HepG2 (cell line): ENCODE data around the gene MCRIP2. TPM values are rescaled to one million over a fixed set of nuclear protein-coding genes. Genes with fewer than 3 reads are reported as not detected.

ENCODE experiments used
- ATAC-seq: fragments of 200-7000 bp; cut with Tn5 transposase; 3 replicates; pipeline ENCODE4 v1.9.1; 2020; ENCODE audit warnings: mild to moderate bottlenecking, moderate library complexity
- Bru-seq: library from RNA; stranded (reverse); fragments of 400-500 nt; gene quantifications from one replicate; lab custom pipeline; 2021; lab: Mats Ljungman, UMichigan
- BruChase-seq, 2 experiments: library from RNA; stranded (reverse); fragments of 400-500 nt; gene quantifications; one replicate each; lab custom pipeline; 2021; lab: Mats Ljungman, UMichigan
- BruUV-seq: library from RNA; stranded (reverse); fragments of 400-500 nt; replicated peaks from 2 replicates; lab custom pipeline; 2021; lab: Mats Ljungman, UMichigan
- CTCF ChIA-PET: fragments of 300-600 bp; formaldehyde crosslinking; extraction: SDS; loops from one replicate; lab custom pipeline; 2021; ENCODE audit warnings: low total read pairs, inconsistent platforms, low intra/inter-chr PET ratio; lab: Yijun Ruan, JAX
- POLR2A ChIA-PET: fragments of 350-600 bp; sonication (Branson Sonifier 250); formaldehyde crosslinking; loops from one replicate; lab custom pipeline; 2020; ENCODE audit warnings: antibody characterized with exemption, inconsistent platforms; lab: Yijun Ruan, JAX
- DNase-seq: peaks from one replicate; pipeline ENCODE4 v3.0.0-alpha.2; 2015; ENCODE audit warnings: low spot score
- FAIRE-seq: peaks from 3 replicates; lab custom pipeline; 2011; peaks lifted over from hg19 to GRCh38; lab: Jason Lieb, UNC
- H2AFZ ChIP-seq: one replicate; pipeline ENCODE4 v1.6.1; 2011; ENCODE audit warnings: low read length, inconsistent platforms
- H3K27ac ChIP-seq: fragments of 300-600 bp; 3 replicates; pipeline ENCODE4 v1.8.0; 2011; ENCODE audit warnings: mixed run types, mild to moderate bottlenecking, mixed read lengths, low read length, inconsistent platforms; ENCODE audit not compliant: insufficient read depth; ENCODE audit errors: extremely low read length
- H3K27me3 ChIP-seq, 2 experiments: fragments of 200-600 bp in 1 of 2; 2 replicates in 1 of 2; 3 replicates in 1 of 2; pipeline versions ENCODE4 v1.6.0 to v1.8.0; 2011; ENCODE audit warnings: low read length in 2 of 2, mild to moderate bottlenecking in 2 of 2, moderate library complexity in 2 of 2, inconsistent platforms in 1 of 2; ENCODE audit not compliant: insufficient read depth in 2 of 2, control insufficient read depth in 1 of 2
- H3K36me3 ChIP-seq, 2 experiments: fragments of 200-600 bp in 1 of 2; replicated peaks in 1 of 2; 2 replicates in 1 of 2; 3 replicates in 1 of 2; pipeline versions ENCODE4 v1.5.1 to v1.8.0; 2011; ENCODE audit warnings: low read length in 2 of 2, inconsistent platforms in 1 of 2; ENCODE audit not compliant: insufficient read depth in 2 of 2, control insufficient read depth in 1 of 2
- H3K4me1 ChIP-seq: 2 replicates; pipeline ENCODE4 v1.5.1; 2012; ENCODE audit warnings: low read length, inconsistent platforms; ENCODE audit not compliant: insufficient read depth
- H3K4me2 ChIP-seq: 2 replicates; pipeline ENCODE4 v1.6.0; 2011; ENCODE audit warnings: low read depth, low read length, inconsistent platforms
- H3K4me3 ChIP-seq, 3 experiments: fragments of 200-600 bp in 1 of 3; sonication (generic), shearing (Covaris generic) in 1 of 3; replicated peaks in 1 of 3; 2 replicates each; pipeline ENCODE4 v1.5.1; 2011 to 2016; ENCODE audit warnings: low read length in 3 of 3, inconsistent platforms in 2 of 3, low read depth in 2 of 3, mild to moderate bottlenecking in 2 of 3, control low read depth in 1 of 3, mixed read lengths in 1 of 3; ENCODE audit not compliant: insufficient read depth in 1 of 3
- H3K79me2 ChIP-seq: one replicate; pipeline ENCODE4 v1.6.1; 2011; ENCODE audit warnings: low read length, inconsistent platforms; ENCODE audit not compliant: insufficient read depth
- H3K9ac ChIP-seq: 2 replicates; pipeline ENCODE4 v1.6.0; 2011; ENCODE audit warnings: mild to moderate bottlenecking, low read depth, low read length, inconsistent platforms; ENCODE audit not compliant: insufficient read depth
- H3K9me3 ChIP-seq: 2 replicates; pipeline ENCODE4 v1.5.1; 2012; ENCODE audit warnings: mild to moderate bottlenecking, low read length
- H4K20me1 ChIP-seq: 2 replicates; pipeline ENCODE4 v1.6.0; 2011; ENCODE audit warnings: inconsistent platforms, mild to moderate bottlenecking, low read length, moderate library complexity; ENCODE audit not compliant: insufficient read depth
- BCL6 ChIP-seq: IDR thresholded peaks from 2 replicates; pipeline ENCODE4 v1.6.1; 2016; ENCODE audit warnings: missing genetic modification reagents, missing compliant biosample characterization
- BRF2 ChIP-seq: sonication (generic); formaldehyde crosslinking; IDR thresholded peaks from 2 replicates; pipeline ENCODE4 v1.8.1; 2022; ENCODE audit warnings: mild to moderate bottlenecking, missing genetic modification reagents
- CCDC6 ChIP-seq: sonication (generic); formaldehyde crosslinking; IDR thresholded peaks from 2 replicates; pipeline ENCODE4 v1.8.1; 2022; ENCODE audit warnings: mild to moderate bottlenecking, missing genetic modification reagents, moderate library complexity
- ELF1 ChIP-seq: sonication (generic); formaldehyde crosslinking; IDR thresholded peaks from 2 replicates; pipeline ENCODE4 v1.4.0; 2020; ENCODE audit warnings: missing genetic modification reagents
- PHF8 ChIP-seq: sonication (generic); formaldehyde crosslinking; IDR thresholded peaks from 2 replicates; pipeline ENCODE4 v1.5.0; 2020; ENCODE audit warnings: missing genetic modification reagents
- PPARG ChIP-seq: conservative IDR thresholded peaks from 2 replicates; pipeline ENCODE4 v1.6.1; 2016; ENCODE audit warnings: missing biosample characterization, missing genetic modification reagents
- SOX13 ChIP-seq, 3 experiments: fragments of 450-650 bp in 1 of 3; sonication (generic) in 1 of 3; formaldehyde crosslinking in 1 of 3; IDR thresholded peaks in 2 of 3; conservative IDR thresholded peaks in 1 of 3; 2 replicates each; pipeline versions ENCODE4 v1.5.0 to v1.6.1; 2016 to 2020; ENCODE audit warnings: antibody characterized with exemption in 1 of 3, mild to moderate bottlenecking in 1 of 3, missing compliant biosample characterization in 1 of 3, missing genetic modification reagents in 1 of 3, moderate library complexity in 1 of 3
- ZHX1 ChIP-seq: sonication (generic); formaldehyde crosslinking; IDR thresholded peaks from 2 replicates; pipeline ENCODE4 v1.8.1; 2022; ENCODE audit warnings: low read depth, mild to moderate bottlenecking, missing genetic modification reagents
- ZNF333 ChIP-seq: sonication (generic); formaldehyde crosslinking; IDR thresholded peaks from 2 replicates; pipeline ENCODE4 v1.4.0; 2020; ENCODE audit warnings: mild to moderate bottlenecking, missing genetic modification reagents, borderline replicate concordance
- ZNF607 ChIP-seq: sonication (generic); formaldehyde crosslinking; IDR thresholded peaks from 2 replicates; pipeline ENCODE4 v1.5.1; 2020; ENCODE audit warnings: missing genetic modification reagents, mild to moderate bottlenecking, borderline replicate concordance
- WGBS: methylation state at CpG from one replicate; pipeline ENCODE4 v1.1.6; 2017; ENCODE audit warnings: low lambda C conversion rate; 5-methylcytosine and 5-hydroxymethylcytosine counted together
- in situ Hi-C: cut with HindIII; loops from 2 replicates; pipeline ENCODE4 v1.10.0; 2017; ENCODE audit warnings: low pct_unique_long_range_greater_than_20kb; ENCODE audit not compliant: extremely low pct_ligation_motif_present
- intact Hi-C: fragments of 100-400 bp; cut with micrococcal nuclease; formaldehyde crosslinking; loops from one replicate; pipeline ENCODE4 v1.10.0; 2022; ENCODE audit not compliant: unreplicated experiment
- long read RNA-seq, 2 experiments: library from RNA in 1 of 2; library from polyadenylated mRNA in 1 of 2; stranded (forward) in 1 of 2; unstranded in 1 of 2; transcript quantifications; one replicate each; pipeline ENCODE4 v2.0.0, GENCODE V29; 2019 to 2022
- polyA minus RNA-seq, 3 experiments: library from RNA; depleted of rRNA, polyadenylated mRNA; stranded (reverse); fragments of >200 nt; gene quantifications; 2 replicates each; pipeline ENCODE4 v1.2.3, GENCODE V29; 2011; ENCODE audit warnings: low replicate concordance in 1 of 3
- polyA plus RNA-seq, 8 experiments: library from polyadenylated mRNA; depleted of rRNA in 3 of 8; stranded (reverse) in 7 of 8; unstranded in 1 of 8; fragments of >200 nt; fragmentation: Illumina TruSeq in 4 of 8; extraction: Trizol in 4 of 8; gene quantifications; 2 replicates each; pipeline versions ENCODE4 v1.2.1 to v1.2.3, GENCODE V29; 2011 to 2016; ENCODE audit warnings: low read depth in 4 of 8, missing spikeins in 1 of 8, mixed read lengths in 1 of 8; ENCODE audit not compliant: insufficient read depth in 1 of 8
- total RNA-seq, 5 experiments: library from RNA; depleted of rRNA; stranded (reverse); fragments of >200 nt; fragmentation: Illumina TruSeq; extraction: Trizol; gene quantifications; 2 replicates each; pipeline ENCODE4 v1.2.3, GENCODE V29; 2016; ENCODE audit warnings: low read depth in 1 of 5

Gene MCRIP2
- total RNA-seq (2016; rRNA removed; fragmentation: Illumina TruSeq; extraction: Trizol) (54.6 and 76.7 TPM in 2 replicates), polyA plus RNA-seq (2011; rRNA removed) (39.6 and 50.7 TPM in 2 replicates), polyA minus RNA-seq (2011; rRNA and poly(A)+ RNA removed; ENCODE audit: low replicate concordance) (21.1 and 22.3 TPM in 2 replicates), Bru-seq, nascent RNA (percentile 82 among the genes with signal in this experiment), BruChase-seq, experiment 1, labeled RNA remaining after a 6-hour chase (percentile 87 among the genes with signal in this experiment), BruChase-seq, experiment 2, labeled RNA remaining after a 2-hour chase (percentile 90 among the genes with signal in this experiment)
- total RNA-seq (2016; cell fraction: cytosol; rRNA removed; fragmentation: Illumina TruSeq; extraction: Trizol; ENCODE audit: low read depth), result 213 and 245 TPM in 2 replicates
- total RNA-seq (2016; cell fraction: insoluble cytoplasmic fraction; rRNA removed; fragmentation: Illumina TruSeq; extraction: Trizol), result 53.9 and 78.9 TPM in 2 replicates
- total RNA-seq (2016; cell fraction: membrane; rRNA removed; fragmentation: Illumina TruSeq; extraction: Trizol), result 142 and 185 TPM in 2 replicates
- 43.6 and 55.4 TPM in 2 replicates for total RNA-seq (2016; cell fraction: nucleus; rRNA removed; fragmentation: Illumina TruSeq; extraction: Trizol)
- polyA plus RNA-seq (2011; cell fraction: cytosol; rRNA removed), result 28.2 and 61.1 TPM in 2 replicates
- polyA plus RNA-seq (2011; cell fraction: nucleus; rRNA removed), result 96.2 and 105 TPM in 2 replicates
- polyA plus RNA-seq (2012), result 16.1 and 33.3 TPM in 2 replicates
- polyA plus RNA-seq (2016; cell fraction: cytosol; fragmentation: Illumina TruSeq; extraction: Trizol; ENCODE audit: low read depth), result 190 and 204 TPM in 2 replicates
- 37.1 and 43.7 TPM in 2 replicates for polyA plus RNA-seq (2016; cell fraction: insoluble cytoplasmic fraction; fragmentation: Illumina TruSeq; extraction: Trizol; ENCODE audit: low read depth)
- 110 and 119 TPM in 2 replicates for polyA plus RNA-seq (2016; cell fraction: membrane; fragmentation: Illumina TruSeq; extraction: Trizol; ENCODE audit: low read depth)
- 85.1 and 93.5 TPM in 2 replicates for polyA plus RNA-seq (2016; cell fraction: nucleus; fragmentation: Illumina TruSeq; extraction: Trizol; ENCODE audit: insufficient read depth, low read depth)
- 13.8 and 16.0 TPM in 2 replicates for polyA minus RNA-seq (2011; cell fraction: cytosol; rRNA and poly(A)+ RNA removed)
- 14.9 and 18.2 TPM in 2 replicates for polyA minus RNA-seq (2011; cell fraction: nucleus; rRNA and poly(A)+ RNA removed)
- long read RNA-seq, experiment 1, transcript MCRIP2-201 (5 exons, 946 nt), result major isoform, 55 of 78 reads
- long read RNA-seq, experiment 1, partial matches to known transcripts, result 2 of 78 reads
- long read RNA-seq, experiment 1, other reads (novel, unspliced or antisense), result 12 of 78 reads
- long read RNA-seq, experiment 2, transcript MCRIP2-203 (6 exons, 1,050 nt), result minor isoform, 13 of 181 reads
- long read RNA-seq, experiment 2, transcript MCRIP2-201 (5 exons, 946 nt), result major isoform, 108 of 181 reads
- long read RNA-seq, experiment 2, transcript MCRIP2-204 (1 exons, 1,728 nt), result minor isoform, 5 of 181 reads
- long read RNA-seq, experiment 2, partial matches to known transcripts, result 24 of 181 reads
- long read RNA-seq, experiment 2, other reads (novel, unspliced or antisense), result 24 of 181 reads

- H2AFZ ChIP-seq, result no peak within 1 kb of the TSS
- peak within 1 kb of the TSS; percentile 98 for H3K4me2 ChIP-seq
- ChIA-PET POLR2A (interaction anchor here (0.6 to 1.0 kb wide), 3 partner anchors 34 to 54 kb away, joined by 3 read pairs; partner anchors contain the start of gene RHBDL1), CTCF (no interaction called here)
- BruUV-seq, result no TSS peak
- no CpG with 5 or more reads among the region's 81 CpGs for WGBS
- H3K9ac ChIP-seq, result peak within 1 kb of the TSS; percentile 94
- FAIRE-seq (no peak), DNase-seq (peak; percentile 76), ATAC-seq (peak; percentile 55)
- peak within 1 kb of the TSS; percentile 59 to 89 (median 82) for H3K4me3 ChIP-seq
- in situ Hi-C loops (no loop called here), intact Hi-C loops (loop anchor here (10.0 kb wide), 1 partner anchor 57 kb away; no protein-coding TSS in a partner anchor)
- peaks cover 23% of the 10 kb centered on the region for H3K79me2 ChIP-seq
- peaks cover 4% of the 10 kb centered on the region; the same call in 1 of the 2 replicates for H4K20me1 ChIP-seq
- peak within 1 kb of the TSS; percentile 94 for H3K27ac ChIP-seq
- peaks cover 63% of the 10 kb centered on the region for H3K4me1 ChIP-seq
- no peaks in the 10 kb centered on the region for H3K36me3 ChIP-seq
- H3K27me3 ChIP-seq, result no peaks in the 10 kb centered on the region
- H3K9me3 ChIP-seq, result no peaks in the 10 kb centered on the region
- TF ChIP-seq BRF2 (CRISPR knock-in tag), result 0 out of 2 replicates have a peak, but pooled peaks have one; percentile 18
- peak; percentile 67; the same call in 1 of the 2 replicates for TF ChIP-seq ZNF333 (CRISPR knock-in tag)
- TF ChIP-seq SOX13 (IDR thresholded peaks at IDR 0.05), result no peak
- peak in 1 of 2 experiments; percentile 30; a peak in 1 of 4 replicates for TF ChIP-seq SOX13 (CRISPR knock-in tag; conservative IDR thresholded peaks at IDR 0.05 in 1 of 2, IDR thresholded peaks at IDR 0.05 in 1 of 2)
- no peak for TF ChIP-seq ELF1
- TF ChIP-seq PHF8 (CRISPR knock-in tag), result peak; percentile 73
- 0 out of 2 replicates have a peak, but pooled peaks have one; percentile 15 for TF ChIP-seq BCL6 (CRISPR knock-in tag)
- TF ChIP-seq ZHX1, result peak; percentile 2; the same call in 1 of the 2 replicates
- 0 out of 2 replicates have a peak, but pooled peaks have one; percentile 24 for TF ChIP-seq ZNF607 (CRISPR knock-in tag)
- peak; percentile 79 for TF ChIP-seq PPARG (CRISPR knock-in tag)
- TF ChIP-seq CCDC6 (CRISPR knock-in tag), result 0 out of 2 replicates have a peak, but pooled peaks have one; percentile 49
Observed at GRCh38 chr16:641326-642188, at the start of gene MCRIP2. Gene MCRIP2, plus strand, starts transcription at chr16:641828. Its CDS starts 164 bp downstream, at chr16:641992.
